ENCODE measurements around the gene CALML6. TPM values are rescaled to one million over a fixed set of nuclear protein-coding genes. Genes with fewer than 3 reads are reported as not detected.

Gene CALML6
- total and polyA plus RNA-seq, 10 donors: 0.34 to 3.0 (median 0.69) TPM; not detected in 2

DNA sequence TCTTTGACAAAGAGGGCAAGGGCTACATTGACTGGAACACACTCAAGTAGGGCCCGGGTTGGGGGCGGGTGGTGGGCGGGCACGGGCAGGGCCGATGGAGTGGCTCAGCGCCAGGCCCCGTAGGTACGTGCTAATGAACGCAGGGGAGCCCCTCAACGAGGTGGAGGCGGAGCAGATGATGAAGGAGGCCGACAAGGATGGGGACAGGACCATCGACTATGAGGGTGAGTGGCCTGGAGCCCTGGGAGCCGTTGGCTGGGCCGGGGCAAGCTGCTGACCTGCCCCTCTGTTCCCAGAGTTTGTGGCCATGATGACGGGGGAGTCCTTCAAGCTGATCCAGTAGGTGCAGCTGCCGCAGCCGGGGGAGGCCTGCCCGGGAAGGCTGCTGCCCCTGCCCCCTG lies 1.8 kb downstream of the CALML6 start:
- intact Hi-C loops (cut with DNase I; ENCODE audit: low total_unique reads): no loop called here
- Histone ChIP-seq H3K9me3 (no peaks in the 10 kb centered on the region), H3K27me3 (replicated peaks in 1 of 7) (peaks cover 0 to 16% (median 0%) of the 10 kb centered on the region in 7 donors), H3K4me3 (no peak overlapping the region), H3K36me3 (no peaks in the 10 kb centered on the region), H3K4me1 (peaks cover 8 to 44% (median 27%) of the 10 kb centered on the region in 6 donors), H3K27ac (no peak overlapping the region)
- TF ChIP-seq, protein P1, sequence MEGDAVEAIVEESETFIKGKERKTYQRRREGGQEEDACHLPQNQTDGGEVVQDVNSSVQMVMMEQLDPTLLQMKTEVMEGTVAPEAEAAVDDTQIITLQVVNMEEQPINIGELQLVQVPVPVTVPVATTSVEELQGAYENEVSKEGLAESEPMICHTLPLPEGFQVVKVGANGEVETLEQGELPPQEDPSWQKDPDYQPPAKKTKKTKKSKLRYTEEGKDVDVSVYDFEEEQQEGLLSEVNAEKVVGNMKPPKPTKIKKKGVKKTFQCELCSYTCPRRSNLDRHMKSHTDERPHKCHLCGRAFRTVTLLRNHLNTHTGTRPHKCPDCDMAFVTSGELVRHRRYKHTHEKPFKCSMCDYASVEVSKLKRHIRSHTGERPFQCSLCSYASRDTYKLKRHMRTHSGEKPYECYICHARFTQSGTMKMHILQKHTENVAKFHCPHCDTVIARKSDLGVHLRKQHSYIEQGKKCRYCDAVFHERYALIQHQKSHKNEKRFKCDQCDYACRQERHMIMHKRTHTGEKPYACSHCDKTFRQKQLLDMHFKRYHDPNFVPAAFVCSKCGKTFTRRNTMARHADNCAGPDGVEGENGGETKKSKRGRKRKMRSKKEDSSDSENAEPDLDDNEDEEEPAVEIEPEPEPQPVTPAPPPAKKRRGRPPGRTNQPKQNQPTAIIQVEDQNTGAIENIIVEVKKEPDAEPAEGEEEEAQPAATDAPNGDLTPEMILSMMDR (IDR thresholded peaks at IDR 0.05 in 8 of 11, conservative IDR thresholded peaks at IDR 0.05 in 3 of 11): no peak
- no peak for TF ChIP-seq POLR2A (IDR thresholded peaks at IDR 0.05)
- TF ChIP-seq POLR2AphosphoS5 (IDR thresholded peaks at IDR 0.05): no peak
- 81 to 91% (median 84%) methylated on average over 16 to 19 of the region's 19 CpGs for WGBS, 5 donors
- DNase-seq: peak; percentile 75

GRCh38 chr1:1917304-1917976 lies 2.4 kb downstream of the CALML6 start:
- Histone ChIP-seq H3K9me3 (no peaks in the 10 kb centered on the region), H3K36me3 (no peaks in the 10 kb centered on the region), H3K27me3 (replicated peaks in 1 of 7) (peaks cover 0 to 16% (median 0%) of the 10 kb centered on the region in 7 donors), H3K4me3 (no peak overlapping the region), H3K27ac (no peak overlapping the region), H3K4me1 (peaks cover 8 to 49% (median 29%) of the 10 kb centered on the region in 6 donors)
- DNase-seq: peak; percentile 78
- TF ChIP-seq POLR2A (IDR thresholded peaks at IDR 0.05) (no peak), POLR2AphosphoS5 (IDR thresholded peaks at IDR 0.05) (no peak)
- WGBS, 5 donors: 90 to 94% (median 92%) methylated on average over 13 to 14 of the region's 14 CpGs
- intact Hi-C loops (cut with DNase I; ENCODE audit: low total_unique reads): no loop called here

GRCh38 chr1:1917995-1918900 lies 3.2 kb downstream of the CALML6 start:
- no peaks in the 10 kb centered on the region for H3K36me3 ChIP-seq
- 46 to 61% (median 47%) methylated on average over 21 to 46 of the region's 46 CpGs for WGBS, 5 donors
- no peak for TF ChIP-seq POLR2A (IDR thresholded peaks at IDR 0.05)
- TF ChIP-seq POLR2AphosphoS5 (IDR thresholded peaks at IDR 0.05): peak in 1 of 3 donors; percentile 25
- DNase-seq: peak; percentile 82
- peak overlapping the region in 5 of 8 donors; percentile 63 to 78 (median 73) for H3K27ac ChIP-seq
- no peaks in the 10 kb centered on the region for H3K9me3 ChIP-seq
- peaks cover 0 to 16% (median 0%) of the 10 kb centered on the region in 7 donors for H3K27me3 ChIP-seq (replicated peaks in 1 of 7)
- intact Hi-C loops (cut with DNase I; ENCODE audit: low total_unique reads): no loop called here
- H3K4me3 ChIP-seq: peak overlapping the region; percentile 17 to 84 (median 61)
- peaks cover 8 to 57% (median 32%) of the 10 kb centered on the region in 6 donors for H3K4me1 ChIP-seq

- peak within 1 kb of the TSS; percentile 17 to 84 (median 61) for H3K4me3 ChIP-seq
- peaks cover 8 to 62% (median 35%) of the 10 kb centered on the region in 6 donors for H3K4me1 ChIP-seq
- intact Hi-C loops (cut with DNase I; ENCODE audit: low total_unique reads): no loop called here
- H3K27me3 ChIP-seq (replicated peaks in 1 of 7): peaks cover 0 to 16% (median 0%) of the 10 kb centered on the region in 7 donors
- H3K27ac ChIP-seq: peak within 1 kb of the TSS in 7 of 8 donors; percentile 58 to 78 (median 64)
- no peak for DNase-seq
- 0 to 1% (median 1%) methylated on average over 24 to 44 of the region's 44 CpGs; no CpG with 5 or more reads in 1 of the 5 donors for WGBS, 5 donors
- H3K36me3 ChIP-seq: no peaks in the 10 kb centered on the region
- H3K9me3 ChIP-seq: no peaks in the 10 kb centered on the region
- TF ChIP-seq, protein P1 (IDR thresholded peaks at IDR 0.05 in 8 of 11, conservative IDR thresholded peaks at IDR 0.05 in 3 of 11): peak in 3 of 11 experiments; percentile 5 to 36 (median 6)
- TF ChIP-seq POLR2A (IDR thresholded peaks at IDR 0.05) (no peak), POLR2AphosphoS5 (IDR thresholded peaks at IDR 0.05) (peak in 1 of 3 donors; percentile 62)
Observed at GRCh38 chr1:1918901-1919303, 3.8 kb downstream of the CALML6 start, which contains the start of gene TMEM52. TMEM52 (minus strand) TSS chr1:1919279; CDS start chr1:1919265, 14 bp downstream.

Measured in spleen (tissue), 11 donors.